ENCODE data around the gene ZNF574.

The ZNF574 gene

DNA sequence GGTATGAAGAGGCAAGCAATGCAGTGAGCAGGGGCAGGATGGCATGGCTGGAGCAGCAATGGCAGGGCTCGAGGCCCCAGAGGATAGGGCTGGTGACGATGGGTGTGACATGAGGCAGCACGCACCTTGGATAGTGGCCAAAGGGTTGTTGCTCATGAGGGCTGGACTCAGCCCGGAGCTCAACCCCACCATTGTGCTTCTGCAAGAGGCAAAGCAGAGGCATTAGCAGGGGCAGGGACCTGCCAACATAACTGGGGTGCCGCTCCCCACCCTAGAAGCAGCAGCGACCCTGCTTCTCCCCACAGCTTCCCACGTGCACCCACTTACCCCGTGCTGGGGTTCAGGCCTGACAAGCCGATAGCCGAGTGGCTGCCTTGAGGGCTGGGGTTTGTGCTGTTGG, 15.8 kb downstream of the ZNF574 start:
- TF ChIP-seq, protein P1, sequence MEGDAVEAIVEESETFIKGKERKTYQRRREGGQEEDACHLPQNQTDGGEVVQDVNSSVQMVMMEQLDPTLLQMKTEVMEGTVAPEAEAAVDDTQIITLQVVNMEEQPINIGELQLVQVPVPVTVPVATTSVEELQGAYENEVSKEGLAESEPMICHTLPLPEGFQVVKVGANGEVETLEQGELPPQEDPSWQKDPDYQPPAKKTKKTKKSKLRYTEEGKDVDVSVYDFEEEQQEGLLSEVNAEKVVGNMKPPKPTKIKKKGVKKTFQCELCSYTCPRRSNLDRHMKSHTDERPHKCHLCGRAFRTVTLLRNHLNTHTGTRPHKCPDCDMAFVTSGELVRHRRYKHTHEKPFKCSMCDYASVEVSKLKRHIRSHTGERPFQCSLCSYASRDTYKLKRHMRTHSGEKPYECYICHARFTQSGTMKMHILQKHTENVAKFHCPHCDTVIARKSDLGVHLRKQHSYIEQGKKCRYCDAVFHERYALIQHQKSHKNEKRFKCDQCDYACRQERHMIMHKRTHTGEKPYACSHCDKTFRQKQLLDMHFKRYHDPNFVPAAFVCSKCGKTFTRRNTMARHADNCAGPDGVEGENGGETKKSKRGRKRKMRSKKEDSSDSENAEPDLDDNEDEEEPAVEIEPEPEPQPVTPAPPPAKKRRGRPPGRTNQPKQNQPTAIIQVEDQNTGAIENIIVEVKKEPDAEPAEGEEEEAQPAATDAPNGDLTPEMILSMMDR (conservative IDR thresholded peaks at IDR 0.05), result no peak
- TF ChIP-seq ZFX (IDR thresholded peaks at IDR 0.05), result no peak

DNA sequence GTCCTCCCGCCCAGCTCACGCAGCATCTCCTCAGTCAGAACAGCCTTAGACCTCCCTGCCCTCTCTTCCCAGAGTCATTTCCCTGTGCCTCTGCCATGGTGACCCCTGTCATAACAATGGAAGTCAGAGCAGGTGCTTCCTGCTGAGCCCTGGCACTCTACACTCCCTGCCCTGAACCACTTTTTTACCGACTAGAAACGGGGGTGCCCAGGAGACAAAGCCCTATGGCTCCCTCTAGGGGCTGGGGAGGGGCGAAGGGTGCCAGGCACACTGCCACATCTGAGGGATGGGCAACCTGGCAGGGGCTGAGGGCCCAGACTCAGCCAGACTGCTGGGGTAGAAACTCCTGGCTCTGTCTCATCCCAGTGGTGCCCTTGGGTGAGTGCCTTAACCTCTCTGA, 16.4 kb downstream of the ZNF574 start:
- TF ChIP-seq, protein P1 (conservative IDR thresholded peaks at IDR 0.05), result peak; percentile 31; the same call in 1 of the 2 replicates
- TF ChIP-seq ZFX (IDR thresholded peaks at IDR 0.05), result no peak
- H3K27ac ChIP-seq, result no peak overlapping the region

More for the DNA sequence above, 15.8 kb downstream of the ZNF574 start:
- no peak overlapping the region for H3K27ac ChIP-seq

DNA sequence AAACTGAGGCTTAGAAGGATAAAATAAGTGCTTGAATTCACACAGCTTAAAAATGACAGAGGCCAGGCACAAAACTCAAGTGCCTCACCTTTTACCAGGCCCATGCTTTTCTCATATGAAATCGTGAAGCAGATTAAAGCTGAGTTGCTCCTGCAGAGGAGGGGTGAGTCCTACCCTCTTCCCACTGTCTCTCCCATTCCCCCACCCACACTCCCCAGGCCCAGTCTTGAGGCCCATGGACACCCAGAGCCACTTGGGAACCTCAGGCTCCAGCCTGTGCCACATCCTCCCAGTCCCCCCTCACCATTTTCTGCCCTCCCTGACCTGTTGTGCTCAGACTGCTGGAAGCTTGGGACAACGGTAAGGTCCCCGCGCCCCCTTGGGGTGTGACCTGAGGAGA, 17.5 kb downstream of the ZNF574 start:
- H3K27ac ChIP-seq, result no peak overlapping the region
- TF ChIP-seq, protein P1 (conservative IDR thresholded peaks at IDR 0.05), result no peak
- TF ChIP-seq ZFX (IDR thresholded peaks at IDR 0.05), result no peak

DNA sequence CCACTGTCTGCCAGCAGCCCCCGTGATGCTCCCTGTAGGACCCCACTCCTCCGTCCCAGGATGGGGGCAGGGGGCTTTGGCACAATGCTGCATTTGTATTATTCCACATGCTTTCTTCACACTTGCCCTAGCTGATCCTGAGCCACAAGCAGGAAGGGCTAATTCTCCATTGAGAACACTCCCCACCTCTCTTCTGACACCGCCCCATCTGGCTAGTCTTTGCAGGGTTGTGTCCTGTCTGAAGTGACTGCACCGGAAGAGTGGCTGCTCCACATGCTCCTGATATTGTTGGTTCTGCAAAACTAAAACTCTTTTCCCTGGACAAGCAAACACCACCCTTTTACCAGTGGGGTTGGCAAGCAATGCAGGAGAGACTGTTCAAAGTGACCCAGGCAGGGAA, 18.0 kb downstream of the ZNF574 start:
- no peak overlapping the region for H3K27ac ChIP-seq
- TF ChIP-seq ZFX (IDR thresholded peaks at IDR 0.05), result no peak
- TF ChIP-seq, protein P1 (conservative IDR thresholded peaks at IDR 0.05), result no peak

DNA sequence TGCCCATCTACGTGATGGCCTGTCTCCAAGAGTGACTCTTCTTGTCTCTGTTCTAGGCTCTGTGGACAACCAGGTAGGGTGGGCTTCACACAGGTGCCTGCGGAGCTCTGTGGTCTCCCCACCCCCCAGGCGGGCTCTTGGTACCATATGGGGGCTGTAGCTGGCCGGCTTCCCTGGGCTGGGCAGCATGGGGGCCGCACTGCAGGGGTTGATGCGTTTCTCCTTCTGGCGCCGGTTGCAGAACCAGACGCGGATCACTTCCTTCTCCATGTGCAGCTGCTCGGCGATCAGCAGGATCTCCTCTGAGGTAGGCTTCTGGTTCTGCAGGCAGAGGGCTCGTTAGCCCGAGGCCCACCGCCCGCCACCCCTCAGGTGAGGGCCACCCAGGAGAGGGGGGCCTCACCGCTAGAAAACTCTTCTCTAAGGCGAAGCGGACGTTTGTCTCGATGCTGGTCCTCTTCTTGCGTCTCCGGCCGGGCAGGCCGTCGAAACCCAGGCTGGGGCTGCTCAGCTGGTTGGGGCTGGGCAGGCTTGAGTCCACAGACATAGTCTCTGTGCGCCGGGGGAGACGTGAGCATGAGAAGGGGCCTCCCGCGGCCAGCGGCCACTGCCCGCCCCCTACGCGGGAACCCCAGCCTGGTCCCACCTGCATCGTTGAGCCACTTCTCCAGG, 19.3 kb downstream of the ZNF574 start:
- TF ChIP-seq, protein P1 (conservative IDR thresholded peaks at IDR 0.05), result no peak
- TF ChIP-seq ZFX (IDR thresholded peaks at IDR 0.05), result no peak
- no peak overlapping the region for H3K27ac ChIP-seq

DNA sequence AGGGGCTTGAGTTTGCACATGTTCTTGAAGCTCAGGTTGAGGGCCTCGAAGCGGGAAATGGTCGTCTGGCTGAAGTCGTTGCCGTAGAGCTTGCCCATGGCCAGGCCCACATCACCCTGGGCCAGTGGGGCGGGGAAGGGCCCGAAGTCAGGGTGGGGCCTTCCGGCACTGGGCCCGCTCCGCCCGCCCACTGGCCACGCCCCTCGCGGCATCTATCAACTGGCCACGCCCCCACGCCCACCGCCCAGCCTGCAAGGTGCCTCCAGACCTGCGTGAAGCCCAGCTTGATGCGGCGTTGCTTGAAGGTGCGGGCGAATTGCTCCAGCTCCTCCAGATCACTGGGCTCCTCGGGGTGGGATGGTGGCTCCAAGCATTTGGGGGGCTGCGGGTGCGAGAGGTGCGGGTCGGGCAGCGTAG, 19.9 kb downstream of the ZNF574 start:
- no peak for TF ChIP-seq ZFX (IDR thresholded peaks at IDR 0.05)
- TF ChIP-seq, protein P1 (conservative IDR thresholded peaks at IDR 0.05), result no peak
- no peak overlapping the region for H3K27ac ChIP-seq

DNA sequence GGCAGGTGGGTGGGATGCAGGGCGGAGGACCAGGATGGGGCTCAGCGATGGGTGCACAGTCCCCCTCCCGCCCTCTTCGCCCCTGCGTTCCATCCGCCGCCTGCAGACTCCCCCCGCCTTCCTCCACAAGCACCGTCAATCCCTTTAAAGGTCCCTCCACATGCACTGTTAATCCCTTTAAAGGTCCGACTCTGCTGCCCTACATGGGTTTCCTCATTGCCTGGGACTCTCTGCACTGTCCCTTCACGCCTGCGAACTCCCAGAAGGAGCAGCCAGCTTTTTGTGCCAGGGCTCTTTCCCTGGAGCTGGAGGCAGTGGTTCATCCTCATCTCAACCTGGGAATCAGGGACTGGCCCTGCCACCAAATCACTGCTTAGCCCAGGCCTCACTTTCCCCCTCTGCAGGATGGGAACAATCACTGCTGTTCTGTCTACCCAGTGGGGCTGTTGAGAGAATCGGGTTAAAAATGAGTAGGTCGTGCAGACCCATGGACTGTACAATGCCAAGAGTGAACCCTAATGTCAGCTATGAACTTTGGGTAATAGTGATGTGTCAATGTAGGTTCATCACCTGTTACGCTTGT, 20.4 kb downstream of the ZNF574 start:
- TF ChIP-seq, protein P1 (conservative IDR thresholded peaks at IDR 0.05), result no peak
- TF ChIP-seq ZFX (IDR thresholded peaks at IDR 0.05), result no peak

More for the DNA sequence above, 20.4 kb downstream of the ZNF574 start:
- H3K27ac ChIP-seq, result no peak overlapping the region

All from C4-2B (cell line).